HEK293 (cell line): ENCODE data around the gene TMEM126B.

Experiments
- GLI4 ChIP-seq: fragments of 450-650 bp; formaldehyde crosslinking; IDR thresholded peaks from 2 replicates; pipeline ENCODE4 v1.5.1; 2016; ENCODE audit warnings: missing biosample characterization, missing genetic modification characterization
- HOXC10 ChIP-seq: sonication (generic); formaldehyde crosslinking; IDR thresholded peaks from 2 replicates; pipeline ENCODE4 v1.8.1; 2023; ENCODE audit warnings: mild to moderate bottlenecking, missing genetic modification reagents
- OVOL3 ChIP-seq: fragments of 450-650 bp; formaldehyde crosslinking; IDR thresholded peaks from 2 replicates; pipeline ENCODE4 v1.5.1; 2016; ENCODE audit warnings: missing biosample characterization, missing genetic modification characterization
- PBX3 ChIP-seq: sonication (generic); formaldehyde crosslinking; IDR thresholded peaks from 2 replicates; pipeline ENCODE4 v1.8.1; 2022; ENCODE audit warnings: mild to moderate bottlenecking, moderate library complexity, missing genetic modification reagents
- PRDM1 ChIP-seq: fragments of 450-650 bp; formaldehyde crosslinking; IDR thresholded peaks from 2 replicates; pipeline ENCODE4; 2016; ENCODE audit warnings: missing biosample characterization, missing genetic modification characterization
- PRDM10 ChIP-seq: fragments of 450-650 bp; formaldehyde crosslinking; IDR thresholded peaks from 2 replicates; pipeline ENCODE4 v1.5.1; 2016; ENCODE audit warnings: missing biosample characterization, missing genetic modification characterization
- REST ChIP-seq: fragments of 450-650 bp; formaldehyde crosslinking; IDR thresholded peaks from 2 replicates; pipeline ENCODE4 v1.5.1; 2016; ENCODE audit warnings: missing biosample characterization, missing genetic modification characterization
- ZBTB20 ChIP-seq: fragments of 450-650 bp; formaldehyde crosslinking; IDR thresholded peaks from 2 replicates; pipeline ENCODE4 v1.5.1; 2016; ENCODE audit warnings: missing biosample characterization, missing genetic modification characterization
- ZFHX2 ChIP-seq: fragments of 450-650 bp; formaldehyde crosslinking; conservative IDR thresholded peaks from 2 replicates; pipeline ENCODE4 v1.5.1; 2016; ENCODE audit warnings: missing biosample characterization, missing genetic modification characterization
- ZFP69B ChIP-seq: fragments of 450-650 bp; formaldehyde crosslinking; IDR thresholded peaks from 2 replicates; pipeline ENCODE4 v1.5.1; 2016; ENCODE audit warnings: missing biosample characterization, missing genetic modification characterization
- ZNF544 ChIP-seq: fragments of 450-650 bp; formaldehyde crosslinking; IDR thresholded peaks from 2 replicates; pipeline ENCODE4 v1.5.0; 2017; ENCODE audit warnings: missing biosample characterization, missing genetic modification characterization
- ZNF549 ChIP-seq: fragments of 450-650 bp; IDR thresholded peaks from 2 replicates; pipeline ENCODE4 v1.5.1; 2018; ENCODE audit warnings: missing biosample characterization, missing genetic modification characterization, mild to moderate bottlenecking, inconsistent platforms, moderate library complexity
- ZNF626 ChIP-seq: fragments of 450-650 bp; sonication (Bioruptor Pico); formaldehyde crosslinking; IDR thresholded peaks from 2 replicates; pipeline ENCODE4 v1.5.1; 2018; ENCODE audit warnings: missing biosample characterization, missing genetic modification characterization, inconsistent platforms
- ZNF645 ChIP-seq: fragments of 450-650 bp; formaldehyde crosslinking; IDR thresholded peaks from 2 replicates; pipeline ENCODE4; 2016; ENCODE audit warnings: missing biosample characterization, missing genetic modification characterization
- ZNF664 ChIP-seq: fragments of 450-650 bp; formaldehyde crosslinking; IDR thresholded peaks from 2 replicates; pipeline ENCODE4 v1.5.1; 2016; ENCODE audit warnings: missing biosample characterization, missing genetic modification characterization
- ZNF837 ChIP-seq: fragments of 450-650 bp; formaldehyde crosslinking; IDR thresholded peaks from 2 replicates; pipeline ENCODE4 v1.5.1; 2016; ENCODE audit warnings: missing biosample characterization, missing genetic modification characterization
- TF ChIP-seq, protein P1 (sequence below): fragments of 450-650 bp; formaldehyde crosslinking; IDR thresholded peaks from 2 replicates; pipeline ENCODE4 v1.5.1; 2017; ENCODE audit warnings: missing biosample characterization, missing genetic modification characterization
- TF ChIP-seq, protein P2 (sequence below): fragments of 450-650 bp; formaldehyde crosslinking; IDR thresholded peaks from 2 replicates; pipeline ENCODE4 v1.5.1; 2016; ENCODE audit warnings: missing biosample characterization, missing genetic modification characterization, borderline replicate concordance
- TF ChIP-seq, protein P3 (sequence below): fragments of 450-650 bp; IDR thresholded peaks from 2 replicates; pipeline ENCODE4 v1.5.1; 2018; ENCODE audit warnings: missing biosample characterization, missing genetic modification characterization
- TF ChIP-seq, protein P4 (sequence below): fragments of 450-650 bp; IDR thresholded peaks from 2 replicates; pipeline ENCODE4 v1.5.1; 2018; ENCODE audit warnings: missing biosample characterization, mild to moderate bottlenecking, missing genetic modification characterization

Gene TMEM126B

GRCh38 chr11:85627998-85628770, at the start of gene TMEM126B (continued):
- peak; percentile 36 for TF ChIP-seq PRDM10 (tag by site-specific recombination)
- TF ChIP-seq ZNF664 (tag by site-specific recombination): no peak
- TF ChIP-seq ZNF645 (tag by site-specific recombination): no peak
- TF ChIP-seq, protein P1, sequence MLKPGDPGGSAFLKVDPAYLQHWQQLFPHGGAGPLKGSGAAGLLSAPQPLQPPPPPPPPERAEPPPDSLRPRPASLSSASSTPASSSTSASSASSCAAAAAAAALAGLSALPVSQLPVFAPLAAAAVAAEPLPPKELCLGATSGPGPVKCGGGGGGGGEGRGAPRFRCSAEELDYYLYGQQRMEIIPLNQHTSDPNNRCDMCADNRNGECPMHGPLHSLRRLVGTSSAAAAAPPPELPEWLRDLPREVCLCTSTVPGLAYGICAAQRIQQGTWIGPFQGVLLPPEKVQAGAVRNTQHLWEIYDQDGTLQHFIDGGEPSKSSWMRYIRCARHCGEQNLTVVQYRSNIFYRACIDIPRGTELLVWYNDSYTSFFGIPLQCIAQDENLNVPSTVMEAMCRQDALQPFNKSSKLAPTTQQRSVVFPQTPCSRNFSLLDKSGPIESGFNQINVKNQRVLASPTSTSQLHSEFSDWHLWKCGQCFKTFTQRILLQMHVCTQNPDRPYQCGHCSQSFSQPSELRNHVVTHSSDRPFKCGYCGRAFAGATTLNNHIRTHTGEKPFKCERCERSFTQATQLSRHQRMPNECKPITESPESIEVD (tag by site-specific recombination): no peak
- no peak for TF ChIP-seq ZNF549 (tag by site-specific recombination)
- TF ChIP-seq, protein P2, sequence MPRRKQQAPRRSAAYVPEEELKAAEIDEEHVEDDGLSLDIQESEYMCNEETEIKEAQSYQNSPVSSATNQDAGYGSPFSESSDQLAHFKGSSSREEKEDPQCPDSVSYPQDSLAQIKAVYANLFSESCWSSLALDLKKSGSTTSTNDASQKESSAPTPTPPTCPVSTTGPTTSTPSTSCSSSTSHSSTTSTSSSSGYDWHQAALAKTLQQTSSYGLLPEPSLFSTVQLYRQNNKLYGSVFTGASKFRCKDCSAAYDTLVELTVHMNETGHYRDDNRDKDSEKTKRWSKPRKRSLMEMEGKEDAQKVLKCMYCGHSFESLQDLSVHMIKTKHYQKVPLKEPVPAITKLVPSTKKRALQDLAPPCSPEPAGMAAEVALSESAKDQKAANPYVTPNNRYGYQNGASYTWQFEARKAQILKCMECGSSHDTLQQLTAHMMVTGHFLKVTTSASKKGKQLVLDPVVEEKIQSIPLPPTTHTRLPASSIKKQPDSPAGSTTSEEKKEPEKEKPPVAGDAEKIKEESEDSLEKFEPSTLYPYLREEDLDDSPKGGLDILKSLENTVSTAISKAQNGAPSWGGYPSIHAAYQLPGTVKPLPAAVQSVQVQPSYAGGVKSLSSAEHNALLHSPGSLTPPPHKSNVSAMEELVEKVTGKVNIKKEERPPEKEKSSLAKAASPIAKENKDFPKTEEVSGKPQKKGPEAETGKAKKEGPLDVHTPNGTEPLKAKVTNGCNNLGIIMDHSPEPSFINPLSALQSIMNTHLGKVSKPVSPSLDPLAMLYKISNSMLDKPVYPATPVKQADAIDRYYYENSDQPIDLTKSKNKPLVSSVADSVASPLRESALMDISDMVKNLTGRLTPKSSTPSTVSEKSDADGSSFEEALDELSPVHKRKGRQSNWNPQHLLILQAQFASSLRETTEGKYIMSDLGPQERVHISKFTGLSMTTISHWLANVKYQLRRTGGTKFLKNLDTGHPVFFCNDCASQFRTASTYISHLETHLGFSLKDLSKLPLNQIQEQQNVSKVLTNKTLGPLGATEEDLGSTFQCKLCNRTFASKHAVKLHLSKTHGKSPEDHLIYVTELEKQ: no peak
- TF ChIP-seq HOXC10 (CRISPR knock-in tag): no peak
- no peak for TF ChIP-seq OVOL3 (tag by site-specific recombination)
- TF ChIP-seq, protein P3, sequence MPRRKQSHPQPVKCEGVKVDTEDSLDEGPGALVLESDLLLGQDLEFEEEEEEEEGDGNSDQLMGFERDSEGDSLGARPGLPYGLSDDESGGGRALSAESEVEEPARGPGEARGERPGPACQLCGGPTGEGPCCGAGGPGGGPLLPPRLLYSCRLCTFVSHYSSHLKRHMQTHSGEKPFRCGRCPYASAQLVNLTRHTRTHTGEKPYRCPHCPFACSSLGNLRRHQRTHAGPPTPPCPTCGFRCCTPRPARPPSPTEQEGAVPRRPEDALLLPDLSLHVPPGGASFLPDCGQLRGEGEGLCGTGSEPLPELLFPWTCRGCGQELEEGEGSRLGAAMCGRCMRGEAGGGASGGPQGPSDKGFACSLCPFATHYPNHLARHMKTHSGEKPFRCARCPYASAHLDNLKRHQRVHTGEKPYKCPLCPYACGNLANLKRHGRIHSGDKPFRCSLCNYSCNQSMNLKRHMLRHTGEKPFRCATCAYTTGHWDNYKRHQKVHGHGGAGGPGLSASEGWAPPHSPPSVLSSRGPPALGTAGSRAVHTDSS (tag by site-specific recombination): no peak
- 0 out of 2 replicates have a peak, but pooled peaks have one; percentile 59 for TF ChIP-seq PBX3 (CRISPR knock-in tag)
- no peak for TF ChIP-seq PRDM1 (tag by site-specific recombination)
- no peak for TF ChIP-seq ZNF544 (tag by site-specific recombination)
- TF ChIP-seq ZNF626 (tag by site-specific recombination): no peak
- TF ChIP-seq ZBTB20 (tag by site-specific recombination): peak; percentile 75; the same call in 1 of the 2 replicates
- TF ChIP-seq GLI4 (tag by site-specific recombination): 0 out of 2 replicates have a peak, but pooled peaks have one; percentile 13
- no peak for TF ChIP-seq REST (tag by site-specific recombination)
- no peak for TF ChIP-seq ZNF837 (tag by site-specific recombination)
- no peak for TF ChIP-seq ZFP69B (tag by site-specific recombination)
- TF ChIP-seq, protein P4, sequence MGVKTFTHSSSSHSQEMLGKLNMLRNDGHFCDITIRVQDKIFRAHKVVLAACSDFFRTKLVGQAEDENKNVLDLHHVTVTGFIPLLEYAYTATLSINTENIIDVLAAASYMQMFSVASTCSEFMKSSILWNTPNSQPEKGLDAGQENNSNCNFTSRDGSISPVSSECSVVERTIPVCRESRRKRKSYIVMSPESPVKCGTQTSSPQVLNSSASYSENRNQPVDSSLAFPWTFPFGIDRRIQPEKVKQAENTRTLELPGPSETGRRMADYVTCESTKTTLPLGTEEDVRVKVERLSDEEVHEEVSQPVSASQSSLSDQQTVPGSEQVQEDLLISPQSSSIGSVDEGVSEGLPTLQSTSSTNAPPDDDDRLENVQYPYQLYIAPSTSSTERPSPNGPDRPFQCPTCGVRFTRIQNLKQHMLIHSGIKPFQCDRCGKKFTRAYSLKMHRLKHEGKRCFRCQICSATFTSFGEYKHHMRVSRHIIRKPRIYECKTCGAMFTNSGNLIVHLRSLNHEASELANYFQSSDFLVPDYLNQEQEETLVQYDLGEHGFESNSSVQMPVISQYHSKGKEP: no peak
- peak; percentile 39 for TF ChIP-seq ZFHX2 (tag by site-specific recombination)
